Hindlimb muscle (tissue), 1 donor: Measurements from ENCODE around the gene CENPX. TPM values are rescaled to one million over a fixed set of nuclear protein-coding genes. Genes with fewer than 3 reads are reported as not detected.
"Not testable (repeated sequence)": the region's sequence is repeated elsewhere in the genome, so short reads cannot be mapped to it uniquely, and the experiment has no call there.

Experiments
- DNase-seq: peaks from one replicate; pipeline ENCODE4 v3.0.0-alpha.2; 2013
- polyA plus RNA-seq: library from polyadenylated mRNA; unstranded; fragments of 120-200 nt; gene quantifications from one replicate; pipeline ENCODE4 v1.2.1, GENCODE V29; 2013; ENCODE audit not compliant: insufficient read length

The CENPX gene
- polyA plus RNA-seq, 1 donor, result 36.0 TPM

GRCh38 chr17:81996757-81997441, 25.8 kb downstream of the CENPX start:
- no peak for DNase-seq

- DNase-seq, result no peak
Observed at GRCh38 chr17:81996232-81996756, 26.4 kb downstream of the CENPX start.

- DNase-seq, result no peak
Observed at GRCh38 chr17:81995463-81996231, 27.0 kb downstream of the CENPX start.

- DNase-seq, result no peak
Observed at GRCh38 chr17:81994593-81995462, 27.9 kb downstream of the CENPX start.

- no peak for DNase-seq
Observed at GRCh38 chr17:81993729-81994592, 28.7 kb downstream of the CENPX start.

GRCh38 chr17:81992306-81993102, 30.2 kb downstream of the CENPX start:
- no peak for DNase-seq

GRCh38 chr17:81991684-81992305, 30.9 kb downstream of the CENPX start:
- peak; percentile 58 for DNase-seq

GRCh38 chr17:81990836-81991683, 31.6 kb downstream of the CENPX start:
- no peak for DNase-seq

- DNase-seq, result no peak
Observed at GRCh38 chr17:81987161-81987770, 35.4 kb downstream of the CENPX start.

GRCh38 chr17:81986606-81987005, 36.1 kb downstream of the CENPX start:
- DNase-seq, result no peak

GRCh38 chr17:81984773-81985410, 37.8 kb downstream of the CENPX start:
- no peak for DNase-seq

- DNase-seq, result no peak
Observed at GRCh38 chr17:81983639-81984373, 38.9 kb downstream of the CENPX start.

- DNase-seq, result no peak
Observed at GRCh38 chr17:81983011-81983638, 39.6 kb downstream of the CENPX start.

GRCh38 chr17:81981511-81981910, 41.2 kb downstream of the CENPX start:
- DNase-seq, result not testable (repeated sequence)

GRCh38 chr17:81980707-81981343, 41.9 kb downstream of the CENPX start:
- DNase-seq, result no peak

GRCh38 chr17:81980122-81980521, 42.6 kb downstream of the CENPX start:
- no peak for DNase-seq
